ENCODE data around the gene C20orf141. TPM values are rescaled to one million over a fixed set of nuclear protein-coding genes. Genes with fewer than 3 reads are reported as not detected.

Gene C20orf141
- total RNA-seq, 4 donors from 2014 or later = not detected

DNA sequence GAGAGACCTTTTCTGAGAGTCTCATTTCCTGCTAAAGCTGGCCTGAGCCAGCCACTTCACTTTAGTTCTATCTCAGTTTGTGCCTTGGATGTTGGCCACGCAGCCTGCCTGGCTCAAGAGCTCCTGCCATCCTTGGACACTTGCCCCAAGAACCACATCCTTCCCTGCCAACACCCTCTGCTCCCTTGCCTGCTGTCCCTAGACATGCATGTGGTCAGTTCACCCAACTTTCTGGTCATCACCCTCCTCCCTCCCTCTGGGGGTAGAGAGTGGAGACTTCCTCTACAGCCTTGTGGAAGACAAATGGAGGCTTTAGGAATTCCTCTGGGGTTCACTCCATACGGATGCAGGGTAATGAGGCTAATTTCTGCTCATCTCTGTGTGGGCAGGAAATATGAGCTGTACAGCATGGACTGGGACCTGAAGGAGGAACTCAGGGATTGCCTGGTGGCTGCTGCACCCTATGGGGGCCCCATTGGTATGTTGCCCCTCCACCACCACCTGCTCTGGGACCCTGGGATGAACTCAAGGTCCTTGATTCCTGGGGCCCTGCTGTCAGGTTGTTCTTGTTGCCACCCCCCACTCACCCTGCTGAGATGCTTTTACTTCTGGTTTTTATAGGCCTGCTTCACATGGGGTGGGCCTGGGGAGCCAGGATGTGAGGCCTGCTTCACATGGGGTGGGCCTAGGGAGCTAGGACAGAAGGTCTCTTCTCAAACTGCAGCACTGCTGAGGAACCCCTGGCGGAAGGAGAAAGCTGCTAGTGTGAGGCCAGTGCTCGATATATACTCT, 44.7 kb downstream of the C20orf141 start:
- intact Hi-C loops (cut with DNase I; ENCODE audit: low total_unique reads) = no loop called here
- H3K4me3 ChIP-seq (ENCODE audit: low read depth, poor library complexity, severe bottlenecking) = no peak overlapping the region
- TF ChIP-seq CTCF (IDR thresholded peaks at IDR 0.05) = no peak
- TF ChIP-seq POLR2A (IDR thresholded peaks at IDR 0.05) = no peak
- WGBS, 2 donors = 86 to 90% methylated on average over 4 of the region's 4 CpGs
- DNase-seq (ENCODE audit: low spot score in 2 of 2) = no peak

DNA sequence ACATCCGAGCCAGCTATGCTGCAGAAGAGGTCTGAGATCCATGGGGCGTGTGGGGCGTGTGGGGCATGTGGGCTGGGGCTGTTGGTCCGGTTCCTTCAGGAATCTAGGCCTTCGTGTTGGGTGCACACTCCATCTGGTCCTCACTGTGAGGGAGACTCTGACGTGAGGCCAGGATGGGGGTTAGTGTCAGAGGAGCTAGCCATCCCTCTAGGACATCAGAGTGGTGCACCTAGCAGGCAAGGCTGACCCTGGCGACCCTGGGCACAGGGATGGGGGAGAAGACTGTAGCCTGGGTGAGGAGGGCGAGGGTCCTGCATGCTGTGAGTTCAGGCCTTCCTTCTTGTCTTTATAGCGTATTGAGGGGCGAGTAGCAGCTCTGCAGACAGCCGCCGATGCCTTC, 49.8 kb downstream of the C20orf141 start:
- 94 to 97% methylated on average over 12 of the region's 12 CpGs for WGBS, 2 donors
- peak in 1 of 2 donors; percentile 52 for DNase-seq (ENCODE audit: low spot score in 2 of 2)
- no peak for TF ChIP-seq POLR2A (IDR thresholded peaks at IDR 0.05)
- no peak for TF ChIP-seq CTCF (IDR thresholded peaks at IDR 0.05)
- H3K4me3 ChIP-seq (ENCODE audit: low read depth, poor library complexity, severe bottlenecking) = no peak overlapping the region
- intact Hi-C loops (cut with DNase I; ENCODE audit: low total_unique reads) = no loop called here

DNA sequence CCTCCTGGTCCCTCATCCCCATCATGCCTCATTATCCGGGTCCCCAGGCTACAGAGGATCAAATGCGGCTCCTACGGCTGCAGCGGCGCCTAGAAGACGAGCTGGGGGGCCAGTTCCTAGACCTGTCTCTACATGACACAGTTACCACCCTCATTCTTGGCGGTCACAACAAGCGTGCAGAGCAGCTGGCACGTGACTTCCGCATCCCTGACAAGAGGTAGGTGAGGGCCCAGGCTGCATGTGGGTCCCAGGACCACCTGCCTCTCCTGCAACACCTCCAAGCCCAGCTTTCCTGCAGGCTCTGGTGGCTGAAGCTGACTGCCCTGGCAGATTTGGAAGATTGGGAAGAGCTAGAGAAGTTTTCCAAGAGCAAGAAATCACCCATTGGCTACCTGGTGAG, 50.3 kb downstream of the C20orf141 start:
- WGBS, 2 donors = 95 to 96% methylated on average over 10 of the region's 10 CpGs
- peak in 1 of 2 donors; percentile 62 for DNase-seq (ENCODE audit: low spot score in 2 of 2)
- no peak overlapping the region for H3K4me3 ChIP-seq (ENCODE audit: low read depth, poor library complexity, severe bottlenecking)
- intact Hi-C loops (cut with DNase I; ENCODE audit: low total_unique reads) = no loop called here
- no peak for TF ChIP-seq CTCF (IDR thresholded peaks at IDR 0.05)
- TF ChIP-seq POLR2A (IDR thresholded peaks at IDR 0.05) = no peak

Other genes with a start within 250 kb of the C20orf141 start
- 10 to 100 TPM; 51.5 to 64.7 (median 56.6) TPM for gene NOP56, start 162.4 kb upstream of the C20orf141 start, total RNA-seq
- 100 to 1,000 TPM; 121 to 151 (median 126) TPM for gene IDH3B, start 150.8 kb upstream of the C20orf141 start, total RNA-seq
- gene EBF4, start 122.2 kb upstream of the C20orf141 start, total RNA-seq = 1 to 10 TPM; 5.0 to 9.9 (median 7.7) TPM
- 1 to 10 TPM in 3 of 4 donors, under 1 TPM in 1; 0.12 to 3.6 (median 1.4) TPM for gene CPXM1, start 14.4 kb upstream of the C20orf141 start, total RNA-seq
- gene TMEM239, start 1.4 kb downstream of the C20orf141 start, total RNA-seq = not detected
- 10 to 100 TPM; 10.6 to 16.6 (median 13.1) TPM for gene PCED1A, start 25.7 kb downstream of the C20orf141 start, total RNA-seq
- 10 to 100 TPM; 34.9 to 39.2 (median 37.7) TPM for gene VPS16, start 25.8 kb downstream of the C20orf141 start, total RNA-seq
- gene PTPRA, start 58.5 kb downstream of the C20orf141 start, total RNA-seq = 10 to 100 TPM; 50.7 to 96.7 (median 64.1) TPM
- not detected for gene GNRH2, start 228.6 kb downstream of the C20orf141 start, total RNA-seq
- gene MRPS26, start 231.1 kb downstream of the C20orf141 start, total RNA-seq = 10 to 100 TPM; 71.5 to 86.4 (median 76.5) TPM

Measured in lower leg skin (tissue), 4 donors.